NCI-H82 treated with DMSO at 0.1 percent for 48 hours (cell line): ENCODE results near the gene SULT2B1.

Experiments used
- DNase-seq: peaks from one replicate; lab custom pipeline; 2025; ENCODE audit not compliant: unreplicated experiment; lab: John Stamatoyannopoulos, UW

The SULT2B1 gene

DNA sequence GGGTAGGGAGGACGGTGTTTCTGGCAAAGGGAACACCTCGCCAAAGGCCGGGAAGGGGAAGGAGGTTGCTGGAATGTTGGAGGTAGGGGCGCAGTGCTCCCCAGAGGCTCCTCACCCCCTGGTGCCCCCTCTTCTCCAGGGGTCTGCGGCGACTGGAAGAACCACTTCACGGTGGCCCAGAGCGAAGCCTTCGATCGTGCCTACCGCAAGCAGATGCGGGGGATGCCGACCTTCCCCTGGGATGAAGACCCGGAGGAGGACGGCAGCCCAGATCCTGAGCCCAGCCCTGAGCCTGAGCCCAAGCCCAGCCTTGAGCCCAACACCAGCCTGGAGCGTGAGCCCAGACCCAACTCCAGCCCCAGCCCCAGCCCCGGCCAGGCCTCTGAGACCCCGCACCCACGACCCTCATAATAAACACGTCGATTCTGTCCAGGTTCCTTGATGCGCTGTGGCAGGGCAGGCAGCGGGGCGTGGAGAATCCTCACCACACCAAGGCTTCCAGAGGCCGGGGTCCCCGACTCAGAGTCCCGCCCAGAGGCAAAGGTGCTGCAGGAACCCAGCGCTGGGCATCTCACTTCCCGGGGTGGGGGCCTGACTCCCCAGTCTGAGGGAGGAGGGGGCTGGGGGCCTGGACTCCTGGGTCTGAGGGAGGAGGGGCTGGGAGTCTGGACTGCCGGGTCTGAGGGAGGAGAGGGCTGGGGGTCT lies 47.2 kb downstream of the SULT2B1 start:
- no peak for DNase-seq

DNA sequence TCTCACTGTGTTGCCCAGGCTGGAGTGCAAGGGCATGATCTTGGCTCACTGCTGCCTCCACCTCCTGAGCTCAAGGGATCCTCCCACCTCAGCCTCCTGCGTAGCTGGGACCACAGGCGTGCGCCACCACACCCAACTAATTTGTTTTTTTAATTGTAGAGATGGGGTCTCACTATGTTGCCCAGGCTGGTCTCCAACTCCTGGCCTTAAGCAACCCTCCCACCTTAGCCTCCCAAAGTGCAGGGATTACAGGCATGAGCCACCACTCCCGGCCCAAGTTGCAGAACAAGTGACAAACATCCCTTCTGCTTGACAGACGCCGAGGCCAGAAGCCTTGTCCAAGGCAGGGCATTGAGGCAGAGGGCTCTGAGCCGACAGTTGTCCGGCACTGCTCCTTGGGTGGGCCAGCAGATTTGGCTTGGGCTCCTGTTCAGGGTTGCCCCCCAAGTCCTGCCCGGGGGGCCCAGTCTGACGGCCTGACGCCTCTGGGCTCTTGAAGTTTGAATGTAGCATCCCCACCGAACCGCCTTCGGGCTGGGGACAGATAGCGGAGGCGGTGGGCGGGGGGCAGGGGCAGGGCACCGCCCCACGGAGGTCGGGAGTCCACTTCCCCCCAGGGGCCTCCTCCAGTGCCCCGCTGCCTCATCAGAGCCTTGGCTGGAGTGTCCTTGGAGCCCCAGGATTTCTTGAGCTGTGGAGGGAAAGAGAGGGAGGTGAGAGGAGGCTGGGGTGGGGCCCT lies 48.9 kb downstream of the SULT2B1 start:
- DNase-seq, result no peak

DNA sequence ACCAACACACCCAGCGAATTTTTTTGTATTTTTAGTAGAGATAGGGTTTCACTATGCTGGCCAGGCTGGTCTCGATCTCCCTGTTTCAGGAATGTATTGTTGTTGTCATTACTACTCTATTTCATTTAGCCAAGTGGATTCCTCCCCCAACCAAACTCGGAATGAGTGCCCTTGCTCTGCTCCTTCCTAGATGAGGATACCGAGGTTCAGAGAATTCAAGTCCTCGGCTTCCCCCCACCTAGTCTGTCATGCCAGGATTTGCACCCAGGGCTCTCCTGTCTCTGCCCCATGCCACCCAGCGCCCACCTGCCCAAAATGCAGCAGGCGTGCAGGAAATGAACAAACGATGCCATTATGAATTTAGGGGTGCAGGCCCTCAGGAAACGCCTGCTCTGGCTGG lies 51.0 kb downstream of the SULT2B1 start:
- DNase-seq, result no peak

DNA sequence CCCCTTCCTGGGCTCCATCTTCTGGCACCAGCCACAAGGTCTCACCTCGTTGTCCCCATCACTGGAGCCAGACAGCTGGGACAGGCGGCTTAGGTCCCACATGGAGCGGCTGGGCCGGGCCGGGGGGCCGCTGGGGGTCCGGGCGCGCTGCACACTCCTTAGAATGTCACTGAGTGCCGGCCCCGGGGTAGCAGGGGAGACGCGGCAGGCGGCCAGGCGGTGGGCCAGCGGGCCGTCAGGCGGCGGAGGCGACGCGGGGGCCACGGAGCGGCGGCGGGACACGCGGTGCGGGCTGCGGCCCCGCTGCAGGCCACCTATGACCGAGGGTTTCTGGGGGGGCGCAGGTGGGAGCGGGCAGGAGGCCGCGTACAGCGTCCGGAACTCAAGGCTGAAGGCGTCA lies 51.5 kb downstream of the SULT2B1 start:
- no peak for DNase-seq

DNA sequence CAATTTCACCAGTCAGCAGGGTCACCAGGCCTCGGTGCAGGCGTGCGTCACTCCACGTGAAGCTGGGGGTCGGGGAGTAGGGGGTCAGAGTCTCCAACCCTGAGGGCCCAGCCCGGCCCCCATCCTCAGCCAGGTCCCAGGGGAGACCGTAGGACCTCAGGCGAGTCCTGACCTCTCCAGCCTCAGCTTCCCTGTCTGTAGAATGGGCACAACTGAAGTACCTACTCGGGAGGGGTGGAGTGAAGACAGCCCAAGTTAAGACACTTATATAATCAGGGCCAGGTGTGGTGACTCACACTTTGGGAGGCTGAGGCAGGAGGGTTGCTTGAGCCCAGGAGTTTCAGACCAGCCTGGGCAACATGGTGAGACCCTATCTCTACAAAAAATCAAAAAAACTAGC lies 51.9 kb downstream of the SULT2B1 start:
- no peak for DNase-seq

DNA sequence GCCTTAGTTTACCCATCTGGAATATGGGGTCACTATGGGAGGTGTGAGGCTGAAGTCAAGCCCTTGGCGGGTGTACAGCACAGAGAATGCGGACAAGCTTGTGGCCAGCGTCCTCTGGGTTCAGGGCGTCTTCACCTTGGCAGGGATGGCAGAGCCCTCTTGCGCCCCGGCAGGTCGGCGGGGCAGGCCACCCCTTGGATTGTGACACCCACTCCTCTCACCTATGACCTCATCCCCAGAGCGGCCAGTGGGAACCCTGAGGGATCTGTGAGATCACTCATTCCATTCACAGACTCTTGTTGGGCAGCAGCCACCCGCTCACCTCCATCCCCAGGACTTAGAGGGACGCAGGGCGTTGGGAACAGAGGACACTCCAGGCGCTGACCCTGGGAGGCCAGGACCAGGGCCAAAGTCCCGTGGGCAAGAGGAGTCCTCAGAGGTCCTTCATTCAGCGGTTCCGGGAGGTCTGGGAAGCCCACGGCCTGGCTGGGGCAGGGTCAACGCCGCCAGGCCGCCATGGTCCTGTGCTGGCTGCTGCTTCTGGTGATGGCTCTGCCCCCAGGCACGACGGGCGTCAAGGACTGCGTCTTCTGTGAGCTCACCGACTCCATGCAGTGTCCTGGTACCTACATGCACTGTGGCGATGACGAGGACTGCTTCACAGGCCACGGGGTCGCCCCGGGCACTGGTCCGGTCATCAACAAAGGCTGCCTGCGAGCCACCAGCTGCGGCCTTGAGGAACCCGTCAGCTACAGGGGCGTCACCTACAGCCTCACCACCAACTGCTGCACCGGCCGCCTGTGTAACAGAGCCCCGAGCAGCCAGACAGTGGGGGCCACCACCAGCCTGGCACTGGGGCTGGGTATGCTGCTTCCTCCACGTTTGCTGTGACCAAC lies 54.7 kb downstream of the SULT2B1 start, which contains the start of gene SPACA4:
Gene SPACA4 (plus strand): TSS at position 280 of the 896 bp plus-strand sequence. CDS start 237 bp downstream, at position 517.
- no peak for DNase-seq

DNA sequence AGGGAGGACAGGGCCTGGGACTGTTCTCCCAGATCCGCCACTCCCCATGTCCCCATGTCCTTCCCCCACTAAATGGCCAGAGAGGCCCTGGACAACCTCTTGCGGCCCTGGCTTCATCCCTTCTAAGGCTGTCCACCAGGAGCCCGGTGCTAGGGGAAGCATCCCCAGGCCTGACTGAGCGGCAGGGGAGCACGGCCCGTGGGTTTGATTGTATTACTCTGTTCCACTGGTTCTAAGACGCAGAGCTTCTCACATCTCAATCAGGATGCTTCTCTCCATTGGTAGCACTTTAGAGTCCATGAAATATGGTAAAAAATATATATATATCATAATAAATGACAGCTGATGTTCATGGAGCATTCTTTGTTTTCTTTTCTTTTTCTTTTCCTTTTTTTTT lies 55.4 kb downstream of the SULT2B1 start:
- no peak for DNase-seq

DNA sequence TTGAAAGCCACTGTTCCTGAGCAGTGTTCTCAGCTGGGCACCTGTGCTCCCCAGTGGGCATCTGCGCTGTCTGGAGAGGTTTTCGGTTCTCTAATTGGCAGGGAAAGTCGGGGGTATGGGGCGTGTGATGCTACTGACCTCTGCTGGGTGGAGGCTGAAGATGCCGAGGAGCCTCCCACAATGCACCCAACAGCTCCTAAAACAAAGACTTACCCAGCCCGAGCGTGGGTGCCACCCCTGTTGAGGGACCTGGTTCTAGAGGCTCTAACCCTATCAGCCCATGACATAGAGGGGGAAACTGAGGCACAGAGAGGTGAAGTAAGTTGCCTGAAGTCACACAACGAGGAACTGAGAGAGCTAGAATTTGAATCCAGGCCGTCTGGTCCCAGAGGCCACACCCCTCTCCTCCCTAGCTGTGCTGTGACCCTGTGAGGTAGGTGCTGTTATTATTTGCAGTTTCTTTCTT lies 56.9 kb downstream of the SULT2B1 start:
- DNase-seq, result peak; percentile 14

DNA sequence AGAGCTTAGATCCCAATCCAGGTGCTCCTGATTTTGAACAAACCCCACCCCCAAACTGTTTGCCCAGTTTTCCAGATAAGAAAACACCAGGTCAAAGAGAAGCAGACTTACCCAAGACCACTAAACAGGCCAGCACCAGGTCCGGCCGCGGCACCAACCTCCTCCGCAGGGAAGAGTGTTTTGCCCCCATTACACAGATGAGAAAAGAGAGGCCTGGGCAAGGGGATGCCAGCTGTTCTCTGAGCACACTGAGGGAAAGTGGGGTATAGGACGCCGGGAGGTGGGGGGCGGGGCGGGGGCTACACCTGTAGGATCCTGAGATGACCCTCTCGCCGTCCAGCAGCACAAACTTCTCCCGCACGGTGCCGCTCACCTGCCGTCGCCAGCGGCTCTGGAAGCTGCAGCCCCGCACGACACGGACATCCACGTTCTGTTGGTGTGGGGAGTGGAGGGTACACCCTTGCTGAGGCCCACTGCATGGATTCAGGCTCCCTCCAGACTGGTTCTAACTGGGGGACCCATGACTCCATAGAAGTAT lies 57.7 kb downstream of the SULT2B1 start:
- no peak for DNase-seq

DNA sequence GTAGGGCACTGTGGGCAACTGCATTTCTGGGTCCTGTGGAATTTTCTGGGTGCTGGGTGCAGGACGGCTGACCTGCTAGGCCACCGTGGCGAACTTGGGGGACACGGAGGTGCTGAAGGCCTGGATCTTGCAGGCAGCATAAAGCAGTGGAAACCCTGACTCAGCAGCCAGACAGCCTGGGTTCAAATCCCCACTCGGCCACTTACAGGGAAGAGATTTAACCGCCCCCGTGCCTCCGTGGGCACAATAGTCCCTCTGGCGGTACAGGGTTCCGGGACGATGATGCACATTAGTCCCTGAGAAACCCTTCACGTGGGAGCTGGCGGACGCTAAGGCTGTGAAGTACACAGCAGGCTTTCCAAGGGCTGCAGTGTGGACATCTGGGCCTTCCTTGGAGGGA lies 59.9 kb downstream of the SULT2B1 start:
- DNase-seq, result no peak

DNA sequence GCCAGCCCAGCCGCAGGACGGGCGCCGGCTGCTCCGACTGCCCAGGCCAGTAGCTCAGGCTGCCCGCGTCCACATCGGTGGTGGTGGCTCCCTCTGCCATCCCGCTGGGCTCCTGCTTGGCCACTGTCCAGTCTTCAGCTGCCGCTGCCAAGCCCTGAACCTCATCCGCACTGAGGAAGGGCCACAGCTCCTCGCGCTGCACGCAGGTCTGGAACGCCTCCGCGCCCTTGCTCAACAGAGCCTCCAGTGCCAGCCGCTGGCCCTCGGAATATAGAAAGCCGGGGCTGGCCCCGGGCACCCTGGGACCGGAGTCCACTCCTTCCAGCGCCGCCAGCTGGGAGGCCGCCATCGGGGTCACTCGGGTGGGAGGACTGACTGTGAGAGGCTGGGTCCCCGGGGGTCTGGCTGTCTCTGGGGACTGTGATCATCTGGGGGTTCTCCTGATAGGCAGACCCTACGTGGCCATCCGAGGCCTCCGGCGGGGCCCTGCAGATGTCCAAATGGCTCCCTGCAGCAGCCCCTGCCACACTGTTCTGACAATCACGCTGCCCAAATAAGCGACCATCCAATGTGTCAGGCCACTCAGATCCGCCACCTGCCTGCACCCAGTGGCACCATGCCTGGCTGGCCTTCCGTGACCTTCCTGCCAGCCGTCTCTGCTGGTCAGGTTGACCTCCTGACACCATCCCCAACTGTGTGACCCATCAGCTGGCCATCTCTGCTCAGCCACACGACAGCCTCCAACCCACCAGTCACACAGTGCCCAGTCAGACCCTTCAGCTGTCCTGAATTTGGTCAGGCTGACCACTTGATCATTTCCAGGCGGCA lies 61.3 kb downstream of the SULT2B1 start:
- no peak for DNase-seq

DNA sequence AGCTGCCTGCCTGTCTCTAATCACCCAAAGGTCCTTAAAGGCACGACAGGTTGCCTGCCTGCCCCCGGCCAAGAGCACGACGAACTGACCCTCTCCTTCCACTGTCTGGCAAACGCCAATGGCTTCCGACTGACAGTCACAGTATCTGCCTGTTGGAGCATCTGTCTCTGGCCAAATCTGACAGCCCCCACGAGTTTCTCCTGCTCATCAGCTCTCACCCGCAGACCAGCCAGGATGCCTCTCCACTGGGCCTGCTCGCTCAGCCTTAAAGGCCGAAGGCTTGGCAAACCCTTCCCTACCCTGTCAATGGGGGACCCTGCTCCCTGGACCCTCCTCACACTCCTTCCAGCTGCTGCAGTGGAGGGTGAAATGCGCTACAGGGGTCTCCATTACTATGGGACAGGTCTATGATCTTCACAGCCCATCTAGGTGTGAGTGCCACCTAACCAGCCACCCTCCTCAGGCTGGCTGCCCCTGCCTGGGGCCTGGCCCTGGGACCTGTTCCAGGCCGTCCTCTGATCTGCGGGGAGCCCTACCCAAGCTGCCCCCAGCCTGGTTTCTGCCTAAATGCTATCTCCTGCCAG lies 62.0 kb downstream of the SULT2B1 start:
- DNase-seq, result no peak

DNA sequence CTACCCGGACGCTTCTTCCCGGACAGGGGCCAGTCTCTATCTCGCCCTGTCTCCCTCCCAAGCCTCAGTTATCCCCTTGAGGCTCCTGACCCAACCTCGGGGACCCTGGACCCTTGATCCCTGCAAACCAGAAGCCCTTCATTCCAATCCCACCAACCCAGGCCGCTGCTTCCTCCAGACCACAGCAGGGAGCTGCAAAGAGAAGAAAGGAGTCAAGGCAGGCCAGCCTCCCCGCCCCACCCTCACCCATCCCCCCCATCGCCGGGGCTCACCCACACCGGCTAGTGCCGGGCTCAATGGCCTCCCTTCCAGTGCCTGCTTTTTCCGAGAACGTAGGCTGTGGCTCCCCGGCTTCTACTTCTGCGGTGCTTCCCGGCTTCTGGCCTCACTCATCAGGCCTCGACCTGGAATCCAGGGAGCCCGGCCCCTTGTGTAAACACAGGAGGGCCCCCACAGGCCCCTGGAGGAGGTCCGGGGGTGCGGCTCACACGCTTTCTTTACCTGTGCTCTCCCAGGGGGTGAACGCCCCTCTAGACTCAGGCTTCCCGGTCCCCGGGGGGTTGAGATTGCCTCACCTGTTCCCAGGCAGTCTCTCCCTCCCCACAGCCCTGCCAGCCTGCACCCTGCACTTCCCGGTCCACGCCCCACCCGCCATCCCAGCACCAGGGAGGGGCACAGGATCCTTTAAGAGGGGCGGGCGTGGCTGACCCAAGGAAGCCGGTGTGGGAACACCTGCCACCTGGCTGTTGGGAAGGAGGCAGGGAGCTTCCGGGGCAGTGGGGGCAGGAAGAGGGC lies 62.7 kb downstream of the SULT2B1 start, which contains the start of gene FAM83E:
Gene FAM83E (minus strand): TSS at position 641 of the 795 bp plus-strand sequence. CDS start 1,704 bp downstream, outside the sequence.
- DNase-seq, result no peak

DNA sequence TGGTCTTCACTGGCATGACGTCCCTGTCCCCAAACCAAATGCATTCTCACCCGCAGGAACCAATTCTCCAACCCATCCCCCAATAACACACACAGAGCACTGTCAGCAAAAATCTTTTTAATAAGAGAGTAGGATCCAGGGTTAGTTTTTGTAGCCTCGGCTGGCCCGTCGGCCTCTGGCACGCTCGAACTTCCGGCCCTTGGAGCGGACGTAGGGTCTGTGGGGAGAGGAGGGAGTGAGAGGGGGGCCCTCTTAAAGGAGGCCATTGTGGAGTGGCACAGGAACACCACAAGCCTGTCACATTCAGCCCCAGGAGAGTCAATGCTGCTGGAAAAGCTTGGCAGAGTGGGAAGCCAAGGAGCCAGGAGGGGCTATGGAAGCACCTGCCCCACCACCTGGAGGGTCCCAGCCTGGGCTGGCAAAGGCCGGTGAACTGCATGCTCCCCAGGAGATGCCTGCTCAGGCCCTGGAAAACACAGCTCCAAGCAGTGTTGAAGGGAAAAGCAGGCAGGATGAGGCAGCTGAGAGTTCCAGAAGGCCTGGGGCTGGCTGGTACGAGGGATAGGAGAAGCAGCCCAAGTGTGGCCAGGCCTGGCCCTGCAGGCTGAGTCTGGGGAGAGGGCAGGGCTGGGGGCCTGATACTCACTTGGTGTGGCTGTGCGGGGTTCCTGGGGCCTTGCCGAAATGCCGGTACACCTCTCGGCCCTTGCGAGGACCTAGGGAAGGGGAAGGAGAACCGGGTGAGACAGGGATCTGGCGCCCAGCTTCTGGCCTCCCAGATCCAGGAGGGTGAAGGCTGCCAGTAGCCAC lies 63.5 kb downstream of the SULT2B1 start:
- DNase-seq, result no peak

DNA sequence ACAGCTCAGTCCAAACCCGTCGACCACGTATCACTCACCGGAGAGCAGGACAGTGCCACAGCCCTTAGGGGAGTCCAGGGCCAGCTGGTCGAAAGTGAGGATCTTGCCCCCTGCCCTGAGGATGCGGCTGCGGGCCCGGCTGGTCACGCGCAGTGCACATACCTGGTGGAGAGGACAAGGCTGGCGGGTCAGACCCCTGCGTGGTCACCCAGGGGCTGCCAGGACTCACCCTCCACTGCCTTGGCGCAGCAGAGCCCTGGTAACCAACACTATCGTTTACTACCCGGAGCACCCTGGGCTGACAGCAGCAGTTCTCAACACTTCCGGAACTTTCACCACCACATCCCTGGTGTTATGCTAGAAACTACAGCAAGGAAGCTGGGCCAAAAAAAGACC lies 64.1 kb downstream of the SULT2B1 start:
- no peak for DNase-seq

DNA sequence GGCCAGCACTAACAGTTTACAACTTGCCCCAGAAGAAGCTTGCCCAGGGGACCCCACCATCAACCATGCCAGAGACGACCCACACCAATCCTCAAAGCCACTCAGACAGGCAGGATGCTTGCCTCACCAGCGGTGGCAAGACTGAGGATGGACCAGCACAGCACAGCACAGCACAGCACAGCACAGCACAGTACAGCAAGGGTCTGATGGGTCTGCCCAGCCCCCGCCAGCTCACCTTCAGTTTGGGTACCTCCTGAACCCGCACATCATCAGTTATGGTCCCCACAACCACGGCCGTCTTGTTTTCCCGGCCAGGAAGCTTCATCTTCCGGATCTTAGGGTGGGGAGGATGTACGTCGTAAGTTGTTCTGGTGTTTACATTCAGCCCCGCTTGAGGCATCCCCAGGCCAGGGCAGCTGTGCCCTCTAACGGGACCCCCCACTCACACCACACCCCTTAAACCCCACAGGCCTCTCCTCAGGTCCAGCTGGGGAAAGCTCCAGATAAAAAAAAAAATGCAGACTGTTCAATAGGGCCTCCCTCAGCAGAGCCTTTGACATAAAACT lies 64.6 kb downstream of the SULT2B1 start:
- DNase-seq, result no peak

DNA sequence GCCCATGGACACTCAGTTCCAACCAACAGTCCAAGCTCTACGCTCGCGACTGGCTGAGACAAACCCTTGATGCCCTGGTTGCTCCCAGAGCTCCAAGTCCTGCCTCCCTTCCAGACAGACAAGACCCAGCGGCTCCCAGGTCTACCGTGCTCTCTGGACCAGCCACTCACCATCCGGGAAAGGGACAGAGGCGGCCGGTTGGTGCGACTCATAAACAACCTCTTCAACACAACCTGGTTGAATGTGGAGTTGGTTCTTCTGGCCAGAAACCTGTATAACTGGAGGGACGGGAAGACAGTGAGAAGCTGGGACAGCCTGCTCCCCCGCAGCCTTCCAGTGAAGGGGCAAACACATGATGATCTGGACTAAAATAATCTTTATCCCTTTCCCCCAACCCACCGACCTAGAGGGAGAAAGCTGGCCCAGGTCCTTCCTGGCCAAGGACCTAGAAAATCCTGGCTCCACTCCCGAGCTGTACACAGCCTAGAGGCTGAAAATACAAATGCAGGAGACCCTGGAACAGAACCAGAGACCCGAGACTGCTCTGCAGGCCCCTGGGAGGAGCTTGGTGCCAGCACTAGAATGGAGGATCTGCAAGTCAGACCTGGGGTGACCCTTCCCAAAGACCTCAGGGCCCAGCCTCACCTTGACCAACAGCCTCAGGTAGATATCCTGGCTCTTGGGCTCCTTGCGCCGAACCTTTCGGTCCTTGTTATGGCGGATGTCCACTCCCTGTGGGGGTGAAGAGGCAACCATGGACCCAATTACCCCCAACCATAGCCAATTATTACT lies 65.4 kb downstream of the SULT2B1 start:
- no peak for DNase-seq
